GM19238 (cell line): ENCODE results near the gene LRTM1.

Source experiments
- DNase-seq: peaks from one replicate; pipeline ENCODE4 v3.0.0; 2011; ENCODE audit warnings: low spot score; ENCODE audit not compliant: insufficient read length

The LRTM1 gene

DNA sequence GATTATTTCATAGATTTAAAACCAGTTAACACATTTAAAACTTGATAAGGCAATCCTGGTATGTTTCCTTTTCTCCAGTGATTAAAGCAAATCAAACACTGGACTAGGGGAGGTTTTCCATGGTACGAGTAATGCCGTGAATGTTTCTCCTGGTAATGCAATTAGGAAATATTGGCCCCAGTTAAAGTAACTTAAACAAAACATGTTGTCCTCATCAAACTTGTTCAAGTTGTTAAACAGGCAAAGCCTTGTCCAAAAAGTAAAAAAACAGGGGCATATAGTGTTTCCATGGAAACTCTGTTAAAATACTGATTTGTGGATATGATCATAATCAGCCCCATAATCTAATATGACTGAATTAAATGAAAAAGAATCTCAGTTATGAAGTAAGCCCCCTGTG, 13.1 kb upstream of the LRTM1 start:
- DNase-seq, result no peak

DNA sequence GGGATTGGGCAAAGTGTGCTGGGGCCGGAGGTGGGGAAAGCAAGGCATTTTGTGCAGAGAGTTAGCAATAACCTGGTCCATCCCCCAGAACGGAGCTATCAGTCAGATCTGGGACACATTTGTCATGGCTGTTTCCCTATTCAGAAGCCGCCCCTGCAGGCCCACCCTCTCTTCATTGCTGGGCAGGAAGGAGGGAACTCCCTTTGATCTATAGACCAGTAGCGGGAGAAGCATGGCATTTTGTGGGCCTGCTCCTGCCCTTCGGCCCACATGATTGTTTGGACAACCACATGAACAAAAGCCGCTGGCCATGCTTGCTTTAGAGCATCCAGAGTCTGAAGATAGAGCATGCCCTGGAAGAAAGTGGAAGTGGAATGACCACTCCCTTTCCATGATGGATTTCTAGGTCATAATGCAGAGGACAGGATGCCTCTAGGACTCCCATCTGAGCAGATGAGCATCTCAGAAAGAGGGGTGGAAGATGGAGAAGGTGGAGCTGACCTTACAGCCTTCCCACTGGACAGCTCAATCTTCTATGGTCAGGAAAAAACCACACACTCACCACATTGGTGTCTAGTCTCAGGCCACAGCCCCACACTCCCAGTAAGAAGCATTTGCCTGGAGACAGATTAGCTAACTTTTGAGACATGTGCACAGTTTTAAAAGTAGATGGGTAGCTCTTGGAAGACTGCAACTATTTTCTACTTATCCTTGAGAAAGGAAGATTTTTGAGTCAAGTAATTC, 11.9 kb upstream of the LRTM1 start:
- DNase-seq, result no peak

DNA sequence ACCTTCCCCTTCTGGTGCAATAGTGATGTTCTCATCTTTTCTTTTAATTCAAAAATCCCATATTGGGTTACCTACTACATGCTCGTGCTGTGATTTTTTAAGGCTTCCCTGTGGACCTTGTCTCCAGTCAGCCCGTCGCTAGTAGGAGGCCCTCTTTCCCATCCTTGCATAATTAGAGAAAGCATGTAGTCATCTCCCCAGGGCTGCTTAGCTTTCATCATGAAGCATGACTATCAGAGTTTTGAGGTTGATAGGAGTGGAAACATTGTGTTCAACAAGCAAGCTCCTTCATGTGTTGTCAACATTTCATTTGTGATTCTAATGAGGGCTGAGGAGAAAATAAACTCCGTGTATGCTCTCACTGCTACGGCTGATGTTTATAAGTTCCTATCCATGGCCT, 8.7 kb upstream of the LRTM1 start:
- no peak for DNase-seq

DNA sequence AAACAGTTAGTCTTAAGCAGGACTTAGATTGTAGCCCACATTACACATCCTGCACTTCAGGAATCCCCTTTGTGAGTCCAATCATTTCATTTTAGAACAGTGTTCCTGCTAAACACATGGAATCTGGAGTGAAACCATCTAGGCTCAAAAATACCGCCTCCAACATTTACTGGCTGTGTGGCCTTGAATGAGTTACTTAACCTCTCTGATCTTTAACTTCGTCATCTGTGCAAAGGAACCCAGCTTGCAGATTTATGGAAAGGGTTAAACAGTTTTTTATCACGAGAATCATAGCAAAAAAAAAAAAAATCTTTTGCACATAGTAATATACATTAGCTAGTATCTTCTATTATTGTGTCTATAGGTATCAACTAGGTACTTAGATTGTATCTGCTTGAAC, 8.0 kb upstream of the LRTM1 start:
- DNase-seq, result no peak

DNA sequence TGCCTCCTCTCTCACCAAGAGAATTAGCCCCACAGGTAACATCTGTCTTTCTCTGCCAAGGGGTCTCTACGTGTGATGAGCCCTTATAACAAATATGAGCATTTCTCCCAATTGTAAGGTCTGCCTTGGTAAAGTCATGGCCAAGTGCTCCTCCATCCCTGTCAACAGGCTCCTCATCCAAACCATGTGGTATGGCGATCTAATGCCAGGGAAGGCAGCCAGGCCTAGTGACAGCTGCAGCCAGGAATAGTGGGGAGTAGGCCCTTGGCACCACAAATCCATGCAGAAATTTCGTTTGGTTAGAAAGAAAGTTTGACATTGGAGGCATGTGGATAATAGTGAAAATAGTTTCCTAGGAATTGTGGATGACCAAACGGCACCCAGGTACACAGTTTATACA, 4.7 kb upstream of the LRTM1 start:
- DNase-seq, result no peak

DNA sequence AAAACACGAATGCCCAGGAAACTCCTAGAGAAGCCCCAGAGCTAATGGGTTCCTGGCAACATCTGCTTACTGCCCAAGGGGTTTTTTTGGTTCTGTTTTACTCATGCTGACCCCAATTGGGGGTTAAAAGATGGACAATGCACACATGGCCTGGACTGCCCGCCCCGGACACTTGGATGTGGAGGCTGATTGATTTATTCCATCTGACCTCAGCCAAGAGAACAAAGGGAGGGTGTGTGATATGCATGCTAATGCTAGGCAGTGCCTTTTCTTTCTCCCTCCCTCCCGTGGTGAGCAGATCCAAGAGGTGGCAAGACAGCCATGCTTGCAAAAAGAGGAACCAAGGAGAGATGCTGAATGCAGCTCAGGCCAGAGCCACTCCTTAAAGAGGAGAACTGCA, 3.3 kb upstream of the LRTM1 start:
- DNase-seq, result no peak

DNA sequence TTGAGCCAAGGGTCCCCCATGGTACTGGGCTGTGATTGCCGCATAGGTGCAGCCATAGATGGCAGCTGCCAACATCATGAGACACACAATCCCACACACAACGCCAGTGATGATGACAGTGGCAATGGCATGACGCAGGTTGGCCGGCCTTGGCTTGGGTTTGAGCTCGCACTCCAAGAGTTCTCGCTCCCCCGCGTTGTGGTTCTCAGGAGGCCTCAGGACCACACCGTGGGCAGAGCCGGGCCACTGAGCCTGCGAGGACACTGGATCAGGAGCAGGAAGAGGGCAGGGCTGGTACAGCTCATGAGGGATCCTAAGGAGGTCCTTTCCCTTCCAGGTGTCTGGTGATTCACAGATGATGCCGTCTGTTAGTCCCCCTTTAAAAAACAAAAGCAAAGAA, 9.3 kb downstream of the LRTM1 start:
- DNase-seq, result no peak

DNA sequence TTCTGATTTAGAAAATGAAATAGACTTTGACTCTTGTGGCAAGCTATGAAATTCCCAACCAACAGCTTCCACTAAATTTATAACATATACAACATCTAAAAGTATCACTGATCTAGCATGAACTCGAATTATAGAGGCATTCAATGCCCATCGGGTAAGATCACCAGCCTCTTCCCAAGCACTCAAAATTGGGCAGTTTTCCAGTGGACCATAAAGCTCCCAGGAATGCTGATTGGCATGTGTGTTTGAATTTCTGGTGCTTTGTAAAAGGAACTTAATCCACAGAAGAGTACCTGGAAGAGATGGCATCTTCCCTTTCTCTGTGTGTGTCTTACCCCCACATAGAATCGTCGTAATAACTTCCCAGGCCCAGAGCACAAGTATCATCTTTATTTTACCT, 10.0 kb downstream of the LRTM1 start:
- no peak for DNase-seq

DNA sequence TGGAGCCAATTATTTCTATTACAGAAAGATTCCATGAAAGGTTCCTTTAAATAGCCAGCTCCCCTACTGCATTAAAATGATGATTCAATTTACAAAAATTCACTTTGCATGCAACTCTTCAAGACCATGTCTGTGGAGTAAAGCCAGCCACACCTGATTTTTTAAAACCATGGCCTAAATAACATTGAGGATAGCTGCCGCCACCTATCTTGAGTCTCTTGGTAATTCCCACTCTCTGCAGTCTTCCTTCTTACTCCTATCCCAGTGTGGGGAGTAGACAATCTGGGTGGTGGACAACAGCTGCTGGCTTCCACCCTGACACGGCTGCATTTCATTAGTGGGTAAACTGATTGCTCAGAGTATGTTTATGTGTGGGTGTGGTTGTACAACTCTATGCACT, 10.7 kb downstream of the LRTM1 start:
- DNase-seq, result no peak

DNA sequence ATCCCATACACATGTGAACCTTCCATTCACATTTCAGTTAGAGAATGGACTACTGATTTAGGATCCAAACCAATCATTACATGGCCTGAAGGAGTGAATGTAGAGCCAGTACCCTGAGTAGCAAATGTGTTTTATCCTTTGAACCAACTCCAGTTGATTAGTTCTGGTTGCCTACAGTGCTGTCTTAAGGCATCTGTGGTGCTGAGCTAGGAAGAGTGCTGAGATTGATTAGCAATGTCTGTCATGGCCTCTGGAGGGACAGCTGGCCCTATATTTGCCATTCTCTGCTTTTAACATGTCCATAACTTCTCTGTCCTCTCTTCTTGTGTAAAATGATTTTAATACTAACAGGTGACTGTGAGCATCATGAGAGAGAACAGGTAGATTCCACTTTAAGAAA, 11.1 kb downstream of the LRTM1 start:
- no peak for DNase-seq

DNA sequence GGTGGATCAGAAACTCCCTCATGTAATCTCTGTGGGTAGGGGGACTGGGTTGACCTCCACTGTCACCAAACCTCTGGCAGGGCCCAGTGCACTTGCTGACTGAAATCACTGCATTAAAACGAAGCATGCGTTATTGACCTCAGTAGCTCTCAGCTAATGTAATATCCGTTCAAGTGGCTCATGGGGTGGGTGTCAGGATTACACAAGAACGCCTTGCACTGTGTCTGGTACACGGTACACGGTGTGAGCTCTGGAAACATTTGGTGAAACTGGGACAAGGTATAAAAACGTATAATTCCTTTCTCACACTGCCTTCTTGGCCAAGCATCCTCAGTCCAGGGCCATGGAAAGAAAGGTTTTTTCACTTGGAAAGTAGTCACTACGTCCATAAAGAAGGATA, 11.9 kb downstream of the LRTM1 start:
- no peak for DNase-seq

DNA sequence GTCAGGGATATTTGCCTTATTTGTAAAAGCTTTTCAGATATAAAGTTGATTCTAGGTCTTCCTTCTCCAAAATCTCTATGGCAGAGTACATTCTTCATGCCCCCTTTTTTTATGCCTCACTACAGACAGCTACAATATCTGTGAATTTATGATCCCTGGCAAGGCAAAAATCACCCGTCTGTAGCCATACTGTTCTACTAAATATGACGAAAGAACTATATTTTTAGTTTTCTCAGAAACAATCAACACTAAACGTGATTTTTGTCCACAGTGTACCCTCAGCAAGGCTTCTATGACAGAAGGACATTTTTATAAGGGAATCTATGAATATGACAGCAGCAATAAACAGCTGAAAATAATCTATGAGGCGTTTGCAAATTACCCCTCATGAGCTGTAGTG, 12.7 kb downstream of the LRTM1 start:
- DNase-seq, result no peak

DNA sequence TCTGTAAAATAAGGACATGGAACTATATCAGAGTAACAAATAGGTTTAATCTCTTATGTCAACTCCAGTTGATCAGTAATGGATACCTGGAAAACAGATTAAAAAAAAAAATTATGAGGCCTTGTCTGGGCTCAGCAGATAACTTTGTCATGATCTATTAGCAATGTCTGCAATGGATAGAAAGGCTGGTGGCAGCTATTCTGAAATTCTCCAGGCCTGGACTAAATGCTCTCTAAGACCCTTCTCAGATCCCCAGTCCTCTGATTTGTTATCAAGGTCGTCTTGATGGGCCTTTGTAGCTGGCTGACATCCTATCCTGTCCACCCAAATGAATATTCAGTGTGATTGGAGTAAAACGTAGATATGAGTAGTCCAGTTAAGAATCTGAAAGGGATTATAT, 13.7 kb downstream of the LRTM1 start:
- no peak for DNase-seq

DNA sequence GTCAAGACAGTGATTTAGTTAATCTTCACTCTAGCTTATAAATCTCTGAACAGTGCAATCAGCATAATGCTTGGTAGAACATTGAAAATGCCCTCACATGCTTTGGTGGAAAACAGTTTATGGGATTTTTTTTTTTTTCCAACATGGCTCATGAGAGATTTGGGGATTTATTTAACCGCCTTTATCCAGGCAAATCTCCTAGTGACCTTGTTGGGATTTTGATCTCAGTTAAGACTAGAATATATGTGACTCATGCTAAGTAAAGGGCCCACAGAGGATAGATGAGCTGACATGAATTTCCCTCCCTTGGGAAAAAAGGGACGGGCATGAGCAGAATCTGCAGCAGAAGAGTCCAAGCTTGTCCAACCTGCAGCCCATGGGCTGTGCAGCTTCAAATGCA, 18.7 kb downstream of the LRTM1 start:
- no peak for DNase-seq

DNA sequence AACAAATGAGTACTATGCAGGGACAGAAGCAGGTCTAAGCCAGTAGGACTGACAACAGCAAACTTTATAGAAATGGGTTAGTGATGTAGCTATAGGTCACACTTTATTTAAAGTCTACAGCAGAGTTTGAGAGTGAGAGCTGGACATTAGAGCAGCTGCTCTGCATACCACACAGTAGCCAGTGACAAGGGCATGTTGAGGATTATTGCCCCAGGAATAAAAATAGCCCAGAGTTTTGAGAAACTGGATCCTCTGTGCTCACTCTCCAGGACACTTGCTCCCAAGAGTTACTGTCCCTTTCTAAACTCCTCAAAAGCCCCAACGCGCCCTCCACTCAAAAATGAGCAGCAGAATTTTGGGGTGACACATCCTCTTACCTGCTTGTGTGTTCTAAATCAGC, 21.1 kb downstream of the LRTM1 start:
- DNase-seq, result no peak

DNA sequence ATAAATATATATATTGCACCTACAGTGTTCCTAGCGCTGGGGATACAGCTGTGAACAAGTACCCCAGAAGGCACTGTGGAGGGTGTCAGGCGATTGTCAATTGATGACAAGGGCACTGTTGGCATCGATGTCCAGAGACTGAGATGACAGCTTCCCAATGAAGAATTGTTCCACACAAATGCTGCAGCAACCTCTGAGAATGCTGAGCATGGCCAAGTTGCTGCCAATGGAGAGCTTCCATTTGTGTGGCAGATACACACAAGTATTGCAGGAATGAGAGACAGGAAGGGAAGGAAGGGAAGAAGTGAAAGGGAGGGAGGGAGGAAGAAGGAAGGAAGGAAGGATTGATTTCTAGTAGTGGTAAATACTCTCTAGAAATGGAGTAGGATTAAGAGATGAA, 21.9 kb downstream of the LRTM1 start:
- DNase-seq, result no peak

DNA sequence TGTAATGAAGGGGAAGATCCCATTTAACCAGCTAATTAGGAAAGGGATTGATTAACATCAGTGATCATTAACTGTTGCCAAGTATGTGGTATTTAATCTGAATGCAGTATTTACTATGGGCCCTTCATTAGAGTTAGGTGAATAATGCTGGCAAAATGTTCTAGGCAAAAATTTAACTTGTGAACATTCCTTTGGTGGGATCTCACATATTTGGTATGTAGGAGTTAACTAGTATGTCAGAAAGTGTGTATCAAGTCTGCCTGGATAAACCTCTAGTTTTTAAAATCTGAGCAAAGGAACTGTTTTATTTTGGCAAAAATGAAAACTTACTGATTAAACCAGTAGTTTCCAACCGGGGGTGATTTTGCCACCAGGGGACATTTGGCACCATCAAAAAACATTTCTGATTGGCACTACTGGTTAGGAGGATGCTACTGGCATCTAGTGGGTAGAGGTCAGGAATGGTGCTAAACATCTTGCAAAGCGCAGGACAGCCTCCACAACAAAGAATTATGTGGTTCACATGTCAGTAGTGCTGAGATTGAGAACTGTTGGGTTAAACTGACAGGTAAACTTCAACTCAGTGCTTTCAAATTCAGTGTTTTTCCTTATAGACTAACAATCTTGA, 22.5 kb downstream of the LRTM1 start:
- no peak for DNase-seq

DNA sequence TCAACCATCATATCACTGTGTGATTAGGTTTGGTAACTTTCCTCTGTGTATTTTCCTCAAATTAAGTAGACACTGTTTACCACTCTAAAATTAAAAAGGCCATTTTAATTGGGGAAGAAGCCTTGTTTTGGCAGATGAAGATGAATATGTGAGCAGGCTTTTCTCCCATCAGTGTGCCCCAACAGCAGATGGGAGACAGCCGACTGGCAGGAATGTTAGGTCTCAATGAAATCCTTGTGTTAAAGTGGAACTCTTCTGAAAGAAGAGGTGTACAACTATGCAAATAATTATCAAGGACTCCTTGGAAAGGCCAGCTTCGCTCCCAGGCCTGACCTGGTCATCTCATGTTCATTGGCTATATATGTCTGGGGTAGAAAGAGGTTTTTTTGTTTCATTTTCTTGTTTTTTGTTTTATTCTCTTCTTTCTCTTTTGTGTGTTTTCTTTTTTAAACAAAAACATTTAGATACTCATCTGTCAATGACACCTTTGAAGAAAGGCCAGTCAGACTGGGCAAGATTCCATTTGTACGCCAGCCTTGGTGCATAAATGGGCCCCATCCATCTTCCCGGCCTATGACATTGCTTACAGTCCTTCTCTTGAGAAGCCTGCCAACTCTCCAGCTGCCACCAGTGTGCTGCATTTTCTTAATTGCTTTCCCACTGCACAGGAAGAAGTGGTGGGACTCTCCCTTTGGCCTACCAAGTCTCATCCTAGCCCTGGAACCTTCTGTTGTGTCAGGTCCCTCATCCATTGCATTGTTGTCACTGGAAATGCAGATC, 25.8 kb downstream of the LRTM1 start:
- DNase-seq, result no peak

DNA sequence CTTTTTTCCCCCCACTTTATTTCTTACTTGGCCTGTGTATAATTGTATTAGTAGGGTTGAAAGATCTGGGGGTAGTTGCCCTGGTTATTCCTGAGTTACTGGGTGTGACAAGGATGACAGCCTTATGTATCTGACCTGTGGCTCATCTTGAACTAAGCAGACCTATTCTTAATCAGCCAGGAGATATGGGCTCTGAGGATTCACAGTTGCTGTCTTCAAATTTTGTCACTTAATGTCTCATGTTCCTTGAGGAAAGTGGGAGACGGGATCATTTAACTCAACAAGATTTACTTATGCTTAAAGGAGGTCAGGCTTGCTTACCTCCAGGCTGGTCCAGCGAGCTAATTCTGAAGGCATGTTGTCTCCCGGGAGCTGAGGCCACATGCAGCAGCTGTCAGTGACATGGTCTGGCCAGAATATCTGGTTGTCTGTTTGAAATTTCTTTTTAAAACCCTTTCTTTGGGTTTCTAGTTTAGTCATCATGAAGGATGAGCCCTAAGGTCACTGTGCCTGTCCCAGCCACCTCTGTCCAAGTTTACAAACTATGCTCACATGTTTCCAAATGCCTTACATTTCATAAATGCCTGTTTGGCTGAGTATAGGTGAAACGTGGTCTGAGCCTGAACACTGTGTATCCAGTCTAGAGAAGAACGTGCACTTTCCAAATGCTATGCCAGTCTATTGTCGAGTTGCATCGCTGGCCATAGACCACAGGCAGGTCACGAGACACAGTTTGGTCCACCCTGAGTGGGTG, 26.8 kb downstream of the LRTM1 start:
- no peak for DNase-seq

DNA sequence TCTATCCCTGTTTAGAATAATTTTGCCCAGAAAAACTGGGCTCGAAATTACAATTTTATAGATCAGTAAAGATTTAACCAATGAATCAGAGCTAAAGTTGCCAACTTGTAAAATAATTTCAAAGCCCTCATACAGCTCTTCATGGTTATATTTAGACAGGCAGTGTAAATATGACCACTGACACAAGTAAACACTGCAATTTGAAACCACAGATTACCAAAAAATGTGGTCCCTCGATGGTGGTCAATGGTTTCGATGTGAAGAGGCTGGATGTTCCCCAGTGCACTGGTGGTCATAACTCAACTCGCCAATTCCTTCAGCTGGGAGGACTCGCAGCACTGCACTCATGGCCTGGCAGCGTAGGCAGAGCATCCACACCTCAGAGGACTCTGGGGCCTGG, 28.6 kb downstream of the LRTM1 start:
- no peak for DNase-seq

DNA sequence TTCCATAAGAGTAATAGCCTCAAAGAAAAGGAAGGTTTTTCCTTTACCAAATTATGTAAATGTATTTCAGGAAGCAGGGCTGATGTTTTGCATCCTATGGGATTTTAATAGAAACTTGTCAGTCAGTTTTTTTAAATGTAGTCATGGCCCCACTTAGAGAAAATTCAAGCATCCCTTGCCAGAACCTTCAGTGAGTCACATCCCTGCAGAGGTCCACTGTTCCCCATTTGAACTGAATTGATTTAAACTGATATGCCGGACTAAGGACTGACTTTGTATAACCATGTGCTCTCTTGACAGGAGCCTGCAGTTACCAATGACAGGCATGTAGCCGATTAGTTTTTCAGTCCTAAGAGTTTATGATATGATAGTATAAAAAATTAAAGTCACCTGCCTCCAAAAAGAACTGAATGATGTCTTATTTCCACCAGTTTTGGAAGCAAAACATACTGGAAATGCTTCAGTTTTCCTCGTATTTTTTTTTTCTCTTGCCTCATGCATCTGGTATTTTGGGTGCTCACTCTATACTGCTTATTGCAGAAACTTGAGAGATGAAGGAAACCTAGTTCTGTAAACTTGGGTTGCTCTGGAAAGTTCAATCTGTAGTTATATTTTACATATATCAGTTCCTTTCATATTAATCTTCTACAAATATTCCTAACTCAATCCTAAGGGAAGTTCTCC, 30.7 kb downstream of the LRTM1 start:
- no peak for DNase-seq
